H1 (cell line): ENCODE measurements around the gene PRRX1. TPM values are rescaled to one million over a fixed set of nuclear protein-coding genes. Genes with fewer than 3 reads are reported as not detected.

Source experiments
- CTCF ChIA-PET: fragments of 300-600 bp; sonication (Branson Sonifier 250); formaldehyde crosslinking; loops from one replicate; lab custom pipeline; 2021; ENCODE audit not compliant: partially characterized antibody; lab: Charles Lee
- POLR2A ChIA-PET: fragments of 300-600 bp; sonication (Branson Sonifier 250); formaldehyde crosslinking; loops from one replicate; lab custom pipeline; 2021; ENCODE audit warnings: inconsistent platforms; ENCODE audit not compliant: partially characterized antibody; lab: Charles Lee
- DNase-seq, 2 experiments: peaks; one replicate each; pipeline versions ENCODE4 v3.0.0 to v3.0.0-alpha.2; 2010 to 2022; ENCODE audit warnings: low spot score in 2 of 2, low read depth in 1 of 2, mixed read lengths in 1 of 2
- FAIRE-seq: peaks from 2 replicates; lab custom pipeline; 2011; peaks lifted over from hg19 to GRCh38; lab: Jason Lieb, UNC
- H2AFZ ChIP-seq: 2 replicates; pipeline ENCODE4 v1.8.1; 2012; ENCODE audit warnings: low read length, inconsistent platforms
- H2AK5ac ChIP-seq: 2 replicates; pipeline ENCODE4 v1.6.1; 2013; ENCODE audit warnings: low read depth, low read length
- H2BK120ac ChIP-seq: replicated peaks from 2 replicates; pipeline ENCODE3; 2013; ENCODE audit warnings: low read depth, low read length, inconsistent platforms
- H2BK12ac ChIP-seq: 2 replicates; pipeline ENCODE4 v1.6.1; 2013; ENCODE audit warnings: low read depth, low read length
- H2BK15ac ChIP-seq: 2 replicates; pipeline ENCODE4 v1.6.1; 2013; ENCODE audit warnings: low read length
- H2BK20ac ChIP-seq: 2 replicates; pipeline ENCODE4 v1.6.1; 2013; ENCODE audit warnings: low read length
- H2BK5ac ChIP-seq: 2 replicates; pipeline ENCODE4 v1.6.1; 2013; ENCODE audit warnings: low read depth, low read length
- H3K14ac ChIP-seq: 2 replicates; pipeline ENCODE4 v1.6.1; 2013; ENCODE audit warnings: inconsistent platforms; ENCODE audit not compliant: insufficient read length
- H3K18ac ChIP-seq: 2 replicates; pipeline ENCODE4 v1.6.1; 2013; ENCODE audit warnings: low read length; ENCODE audit errors: extremely low read depth
- H3K23ac ChIP-seq: 2 replicates; pipeline ENCODE4 v1.6.1; 2013; ENCODE audit warnings: inconsistent platforms; ENCODE audit not compliant: insufficient read length
- H3K23me2 ChIP-seq: 2 replicates; pipeline ENCODE4 v1.6.1; 2013; ENCODE audit warnings: low read depth, low read length
- H3K27ac ChIP-seq: 2 replicates; pipeline ENCODE4 v1.6.1; 2011; ENCODE audit warnings: low read depth, low read length, inconsistent platforms
- H3K27me3 ChIP-seq, 4 experiments: replicated peaks in 1 of 4; 1 replicate in 1 of 4; 2 replicates in 3 of 4; pipeline versions ENCODE4 v1.6.1 to v1.8.1; 2011 to 2013; ENCODE audit warnings: low read length in 3 of 4, mild to moderate bottlenecking in 3 of 4, inconsistent platforms in 2 of 4, mixed read lengths in 2 of 4, moderate library complexity in 1 of 4; ENCODE audit not compliant: control insufficient read depth in 3 of 4, insufficient read depth in 3 of 4; ENCODE audit errors: extremely low read depth in 1 of 4
- H3K36me3 ChIP-seq, 4 experiments: 2 replicates each; pipeline versions ENCODE4 v1.6.1 to v1.8.1; 2011 to 2013; ENCODE audit warnings: mild to moderate bottlenecking in 4 of 4, low read length in 3 of 4, moderate library complexity in 2 of 4, control low read depth in 1 of 4, inconsistent platforms in 1 of 4; ENCODE audit not compliant: insufficient read depth in 4 of 4, control insufficient read depth in 2 of 4
- H3K4ac ChIP-seq: replicated peaks from 2 replicates; pipeline ENCODE3; 2013; ENCODE audit warnings: low read length, low read depth, mixed read lengths, inconsistent platforms; ENCODE audit not compliant: insufficient read length
- H3K4me1 ChIP-seq, 4 experiments: replicated peaks in 1 of 4; 1 replicate in 1 of 4; 2 replicates in 3 of 4; pipeline versions ENCODE4 v1.6.1 to v1.8.1; 2011 to 2013; ENCODE audit warnings: low read length in 3 of 4, inconsistent platforms in 2 of 4, mixed read lengths in 1 of 4; ENCODE audit not compliant: insufficient read depth in 4 of 4, control insufficient read depth in 3 of 4
- H3K4me2 ChIP-seq, 2 experiments: 2 replicates each; pipeline versions ENCODE4 v1.6.1 to v1.8.1; 2011 to 2013; ENCODE audit warnings: low read depth in 2 of 2, low read length in 2 of 2, control low read depth in 1 of 2, inconsistent platforms in 1 of 2, mild to moderate bottlenecking in 1 of 2; ENCODE audit not compliant: insufficient read depth in 1 of 2
- H3K4me3 ChIP-seq, 4 experiments: fragments of 200-600, 300-600 bp in 1 of 4; sonication (generic), shearing (Covaris generic), sonication (Bioruptor Twin) in 1 of 4; 2 replicates each; pipeline versions ENCODE4 v1.5.1 to v1.8.1; 2011 to 2016; ENCODE audit warnings: low read length in 4 of 4, low read depth in 3 of 4, control low read depth in 2 of 4, inconsistent platforms in 2 of 4, mild to moderate bottlenecking in 2 of 4, mixed read lengths in 1 of 4, moderate library complexity in 1 of 4; ENCODE audit not compliant: insufficient read depth in 2 of 4; ENCODE audit errors: extremely low read depth in 1 of 4
- H3K56ac ChIP-seq: replicated peaks from 2 replicates; pipeline ENCODE3; 2013; ENCODE audit warnings: low read depth, mild to moderate bottlenecking, mixed read lengths, low read length, inconsistent platforms; ENCODE audit not compliant: insufficient read length
- H3K79me1 ChIP-seq: 2 replicates; pipeline ENCODE4 v1.6.1; 2013; ENCODE audit warnings: low read depth, low read length, control low read depth
- H3K79me2 ChIP-seq, 2 experiments: 2 replicates each; pipeline versions ENCODE4 v1.6.1 to v1.8.1; 2012 to 2013; ENCODE audit warnings: low read length in 2 of 2, mild to moderate bottlenecking in 2 of 2, inconsistent platforms in 1 of 2; ENCODE audit not compliant: insufficient read depth in 2 of 2, control insufficient read depth in 1 of 2
- H3K9ac ChIP-seq, 4 experiments: replicated peaks in 1 of 4; 1 replicate in 1 of 4; 2 replicates in 3 of 4; pipeline versions ENCODE4 v1.6.1 to v1.8.1; 2011 to 2013; ENCODE audit warnings: low read depth in 3 of 4, low read length in 3 of 4, control low read depth in 2 of 4, mild to moderate bottlenecking in 2 of 4, moderate library complexity in 2 of 4, inconsistent platforms in 1 of 4; ENCODE audit errors: extremely low read depth in 1 of 4
- H3K9me3 ChIP-seq, 2 experiments: 2 replicates each; pipeline versions ENCODE4 v1.6.1 to v1.8.1; 2012 to 2013; ENCODE audit warnings: mild to moderate bottlenecking in 2 of 2, moderate library complexity in 2 of 2, control low read depth in 1 of 2, inconsistent platforms in 1 of 2, low read depth in 1 of 2, low read length in 1 of 2, mixed read lengths in 1 of 2; ENCODE audit not compliant: insufficient read depth in 2 of 2
- H4K20me1 ChIP-seq, 2 experiments: replicated peaks in 1 of 2; 2 replicates each; pipeline versions ENCODE3 to v1.8.1; 2011 to 2013; ENCODE audit warnings: inconsistent platforms in 2 of 2, low read length in 2 of 2, mild to moderate bottlenecking in 1 of 2; ENCODE audit not compliant: insufficient read depth in 2 of 2, control insufficient read depth in 1 of 2
- H4K5ac ChIP-seq: 2 replicates; pipeline ENCODE4 v1.6.1; 2013; ENCODE audit warnings: low read length, low read depth, mixed read lengths, inconsistent platforms; ENCODE audit not compliant: insufficient read length
- H4K8ac ChIP-seq: 2 replicates; pipeline ENCODE4 v1.8.0; 2013; ENCODE audit warnings: mild to moderate bottlenecking, moderate library complexity, low read length, inconsistent platforms; ENCODE audit not compliant: insufficient read depth; ENCODE audit errors: extremely low read depth
- H4K91ac ChIP-seq: replicated peaks from 2 replicates; pipeline ENCODE3; 2013; ENCODE audit warnings: low read length, mixed read lengths, inconsistent platforms; ENCODE audit not compliant: insufficient read length
- ASH2L ChIP-seq: fragments of 200-600, 300-600 bp; sonication (generic); IDR thresholded peaks from one replicate; pipeline ENCODE4 v1.7.1; 2017; ENCODE audit warnings: low read length
- BCL11A ChIP-seq, 2 experiments: IDR thresholded peaks; one replicate each; pipeline ENCODE4 v1.6.1; 2011; ENCODE audit warnings: low read depth in 2 of 2, low read length in 2 of 2, mild to moderate bottlenecking in 2 of 2
- CBX8 ChIP-seq: fragments of 300-800, 300-1000 bp; sonication (generic); IDR thresholded peaks from 2 replicates; pipeline ENCODE4 v1.7.1; 2016; ENCODE audit warnings: low read depth, low read length, borderline replicate concordance
- CHD2 ChIP-seq: IDR thresholded peaks from 2 replicates; pipeline ENCODE4 v1.6.1; 2012; ENCODE audit warnings: low read length, improper control_type of control experiment
- MAFK ChIP-seq: IDR thresholded peaks from 2 replicates; pipeline ENCODE4 v1.6.1; 2012; ENCODE audit warnings: low read depth, mild to moderate bottlenecking, improper control_type of control experiment, low read length
- PHF8 ChIP-seq: fragments of 200-600 bp; sonication (generic); conservative IDR thresholded peaks from 2 replicates; pipeline ENCODE4 v1.7.1; 2012; ENCODE audit warnings: low read depth, mild to moderate bottlenecking, inconsistent platforms, low read length, moderate library complexity
- RXRA ChIP-seq: IDR thresholded peaks from 2 replicates; pipeline ENCODE4 v1.6.1; 2011; ENCODE audit warnings: low read depth, mild to moderate bottlenecking, low read length, moderate library complexity; ENCODE audit not compliant: insufficient read depth
- SAP30 ChIP-seq: fragments of 300-600 bp; sonication (generic); IDR thresholded peaks from 2 replicates; pipeline ENCODE4 v1.7.1; 2012; ENCODE audit warnings: low read length, moderate library complexity, mild to moderate bottlenecking, inconsistent platforms; ENCODE audit not compliant: insufficient read depth, insufficient replicate concordance
- SIN3A ChIP-seq, 2 experiments: IDR thresholded peaks in 1 of 2; conservative IDR thresholded peaks in 1 of 2; 2 replicates each; pipeline ENCODE4 v1.6.1; 2011 to 2012; ENCODE audit warnings: low read length in 2 of 2, improper control_type of control experiment in 1 of 2, low read depth in 1 of 2, mild to moderate bottlenecking in 1 of 2
- SIRT6 ChIP-seq: IDR thresholded peaks from one replicate; pipeline ENCODE4 v1.7.1; 2012; ENCODE audit warnings: low read length, inconsistent platforms
- TBP ChIP-seq: IDR thresholded peaks from 2 replicates; pipeline ENCODE4 v1.6.1; 2011; ENCODE audit warnings: low read depth, low read length, improper control_type of control experiment
- WGBS, 2 experiments: shearing (Covaris generic) in 1 of 2; methylation state at CpG; one replicate each; pipeline versions ENCODE4 v1.1.6 to v1.1.7; 2013 to 2015; ENCODE audit warnings: low lambda C conversion rate in 2 of 2, mixed read lengths in 2 of 2, inconsistent platforms in 1 of 2, low coverage in 1 of 2, missing lambda C conversion rate in 1 of 2; ENCODE audit not compliant: insufficient replicate concordance in 2 of 2, insufficient coverage in 1 of 2, insufficient read length in 1 of 2; ENCODE audit errors: extremely low coverage in 1 of 2, missing lambda C conversion rate in 1 of 2; 5-methylcytosine and 5-hydroxymethylcytosine counted together
- polyA plus RNA-seq, 7 experiments: library from polyadenylated mRNA; depleted of rRNA in 3 of 7; stranded (reverse) in 5 of 7; unstranded in 2 of 7; fragments of >200 nt in 5 of 7; fragments of 200-250 nt in 2 of 7; gene quantifications; 1 replicate in 5 of 7; 2 replicates in 1 of 7; 4 replicates in 1 of 7; pipeline versions ENCODE4 v1.2.1 to v1.2.3, GENCODE V29; 2011 to 2013; ENCODE audit warnings: missing spikeins in 2 of 7, mixed read lengths in 2 of 7
- total RNA-seq: library from RNA; stranded (reverse); fragmentation: NEBNext Ultra II Directional; extraction: Animal tissue kit (Norgen Biotek cat#: 25700); gene quantifications from 2 replicates; pipeline ENCODE4 v1.2.1, GENCODE V29; 2021
- TF ChIP-seq, protein P1 (sequence below), 3 experiments: IDR thresholded peaks; 1 replicate in 2 of 3; 2 replicates in 1 of 3; pipeline versions ENCODE4 v1.5.1 to v1.6.1; 2011; ENCODE audit warnings: low read length in 3 of 3, mild to moderate bottlenecking in 3 of 3, inconsistent platforms in 2 of 3, low read depth in 1 of 3, moderate library complexity in 1 of 3; ENCODE audit not compliant: insufficient read depth in 1 of 3; ENCODE audit errors: control extremely low read depth in 1 of 3

The PRRX1 gene
- total and polyA plus RNA-seq, 2 of the 8 experiments (the other 6 are each of a cell fraction or from before 2014, with no cell fraction given): not detected

DNA sequence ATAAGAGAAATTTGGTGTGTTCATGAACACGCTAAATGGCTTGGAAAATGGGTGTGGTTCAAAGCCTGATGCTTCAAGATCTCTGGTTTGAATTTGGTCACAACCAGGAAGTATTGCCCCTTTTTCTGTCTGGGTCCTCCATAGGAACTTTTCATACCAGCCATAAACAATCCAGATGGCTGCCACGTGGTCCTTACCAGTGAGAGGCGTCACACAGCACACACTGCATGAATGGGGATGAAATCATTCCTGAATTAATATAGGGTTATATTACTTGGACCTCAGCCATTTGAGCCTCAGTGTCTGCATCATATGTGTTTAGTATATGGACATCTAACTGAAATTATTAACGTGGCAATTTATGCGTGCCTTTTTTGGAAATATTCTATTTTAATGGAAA, 64.0 kb downstream of the PRRX1 start:
- H3K23me2 ChIP-seq: no peaks in the 10 kb centered on the region
- no peaks in the 10 kb centered on the region for H3K79me2 ChIP-seq
- ChIA-PET POLR2A (no interaction called here), CTCF (no interaction called here)
- no peak overlapping the region for H3K23ac ChIP-seq
- H4K91ac ChIP-seq: no peak overlapping the region
- no peak overlapping the region for H2BK120ac ChIP-seq
- no peaks in the 10 kb centered on the region for H3K79me1 ChIP-seq
- no peak overlapping the region for H3K4me3 ChIP-seq
- no peak overlapping the region for H2BK12ac ChIP-seq
- no peak overlapping the region for H2BK20ac ChIP-seq
- no peak overlapping the region for H4K5ac ChIP-seq
- H3K4me1 ChIP-seq: no peaks in the 10 kb centered on the region
- H2AK5ac ChIP-seq: no peak overlapping the region
- WGBS, 2 experiments: 82% methylated on average over 5 of the region's 5 CpGs; no CpG with 5 or more reads in 1 of the 2 experiments
- DNase-seq (no peak), FAIRE-seq (no peak)
- no peak overlapping the region for H2BK5ac ChIP-seq
- H3K9ac ChIP-seq: no peak overlapping the region
- H3K9me3 ChIP-seq: no peaks in the 10 kb centered on the region
- H3K56ac ChIP-seq: no peak overlapping the region
- H4K8ac ChIP-seq: no peak overlapping the region
- H3K4me2 ChIP-seq: no peak overlapping the region
- no peak overlapping the region for H2AFZ ChIP-seq
- H3K14ac ChIP-seq: no peak overlapping the region
- no peak overlapping the region for H3K27ac ChIP-seq
- no peak overlapping the region for H3K18ac ChIP-seq
- H3K36me3 ChIP-seq: no peaks in the 10 kb centered on the region
- H3K27me3 ChIP-seq: no peaks in the 10 kb centered on the region
- no peak overlapping the region for H3K4ac ChIP-seq
- no peaks in the 10 kb centered on the region for H4K20me1 ChIP-seq
- H2BK15ac ChIP-seq: no peak overlapping the region
- no peak for TF ChIP-seq CHD2
- TF ChIP-seq SIRT6: no peak
- TF ChIP-seq SAP30: no peak
- TF ChIP-seq SIN3A (conservative IDR thresholded peaks at IDR 0.05 in 1 of 2, IDR thresholded peaks at IDR 0.05 in 1 of 2; ENCODE audit: low read depth in 1 of 2, low read length in 2 of 2): no peak
- TF ChIP-seq, protein P1, sequence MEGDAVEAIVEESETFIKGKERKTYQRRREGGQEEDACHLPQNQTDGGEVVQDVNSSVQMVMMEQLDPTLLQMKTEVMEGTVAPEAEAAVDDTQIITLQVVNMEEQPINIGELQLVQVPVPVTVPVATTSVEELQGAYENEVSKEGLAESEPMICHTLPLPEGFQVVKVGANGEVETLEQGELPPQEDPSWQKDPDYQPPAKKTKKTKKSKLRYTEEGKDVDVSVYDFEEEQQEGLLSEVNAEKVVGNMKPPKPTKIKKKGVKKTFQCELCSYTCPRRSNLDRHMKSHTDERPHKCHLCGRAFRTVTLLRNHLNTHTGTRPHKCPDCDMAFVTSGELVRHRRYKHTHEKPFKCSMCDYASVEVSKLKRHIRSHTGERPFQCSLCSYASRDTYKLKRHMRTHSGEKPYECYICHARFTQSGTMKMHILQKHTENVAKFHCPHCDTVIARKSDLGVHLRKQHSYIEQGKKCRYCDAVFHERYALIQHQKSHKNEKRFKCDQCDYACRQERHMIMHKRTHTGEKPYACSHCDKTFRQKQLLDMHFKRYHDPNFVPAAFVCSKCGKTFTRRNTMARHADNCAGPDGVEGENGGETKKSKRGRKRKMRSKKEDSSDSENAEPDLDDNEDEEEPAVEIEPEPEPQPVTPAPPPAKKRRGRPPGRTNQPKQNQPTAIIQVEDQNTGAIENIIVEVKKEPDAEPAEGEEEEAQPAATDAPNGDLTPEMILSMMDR (IDR thresholded peaks at IDR 0.05; ENCODE audit: control extremely low read depth in 1 of 3, insufficient read depth in 1 of 3, low read depth in 1 of 3, low read length in 3 of 3): no peak
- TF ChIP-seq BCL11A (IDR thresholded peaks at IDR 0.05; ENCODE audit: low read depth in 2 of 2, low read length in 2 of 2): no peak
- no peak for TF ChIP-seq CBX8
- TF ChIP-seq RXRA: no peak
- TF ChIP-seq PHF8: no peak
- TF ChIP-seq ASH2L: no peak
- TF ChIP-seq TBP: no peak
- no peak for TF ChIP-seq MAFK
